ENCODE data around the gene PLSCR3. TPM values are rescaled to one million over a fixed set of nuclear protein-coding genes. Genes with fewer than 3 reads are reported as not detected.
A peak's percentile ranks its signal among the peaks of the same experiment; 100 is the strongest.
"Not testable (repeated sequence)": the region's sequence is repeated elsewhere in the genome, so short reads cannot be mapped to it uniquely, and the experiment has no call there.

Gene PLSCR3
- total RNA-seq, 1 experiment from 2014 or later = 31.5 TPM

DNA sequence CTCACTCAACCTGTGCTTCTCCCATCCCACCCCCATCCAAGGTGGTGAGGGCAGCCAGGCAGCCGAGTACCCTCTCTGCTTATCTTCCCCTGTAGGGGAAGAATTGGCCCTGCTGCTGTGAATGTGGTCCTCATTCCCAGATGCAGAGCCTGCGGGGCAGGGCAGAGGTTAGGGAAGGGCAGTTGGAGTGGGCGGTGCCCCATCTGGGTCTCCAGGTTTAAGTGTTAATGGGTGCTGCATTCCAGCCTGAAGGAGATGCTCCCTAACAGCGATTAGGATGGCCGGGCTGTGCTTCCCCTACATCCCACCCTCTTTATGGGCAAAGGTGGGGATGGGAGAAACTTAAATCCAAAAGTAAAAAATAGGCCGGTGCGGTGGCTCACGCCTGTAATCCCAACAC, 27.2 kb downstream of the PLSCR3 start:
- H2BK12ac ChIP-seq (ENCODE audit: insufficient read length, low read depth, low read length) = no peak overlapping the region
- H3K79me1 ChIP-seq (ENCODE audit: insufficient read depth, low read depth, low read length, poor library complexity, severe bottlenecking) = no peaks in the 10 kb centered on the region
- H3K23ac ChIP-seq (ENCODE audit: insufficient read length, low read depth, low read length) = no peak overlapping the region
- Mint-ChIP-seq H3K4me1 (peaks cover 6 to 24% of the 10 kb centered on the region in 2 experiments), H3K9me3 (no peaks in the 10 kb centered on the region), H3K4me3 (no peak overlapping the region; a peak in 1 of 5 replicates), H3K27me3 (ENCODE audit: low read depth) (peaks cover 6% of the 10 kb centered on the region; the same call in 1 of the 2 replicates), H3K27ac (peak overlapping the region in 1 of 3 experiments; percentile 67; a peak in 2 of 7 replicates), H3K36me3 (ENCODE audit: insufficient read depth in 1 of 3, low read depth in 3 of 3) (no peaks in the 10 kb centered on the region)
- H4K20me1 ChIP-seq (ENCODE audit: control insufficient read depth, insufficient read depth, insufficient read length) = no peaks in the 10 kb centered on the region
- no peak overlapping the region for H4K5ac ChIP-seq (ENCODE audit: insufficient read length, low read depth, low read length)
- H3K4me1 ChIP-seq (ENCODE audit: insufficient read depth, low read length) = peaks cover 5% of the 10 kb centered on the region; the same call in 1 of the 2 replicates
- H3K14ac ChIP-seq (ENCODE audit: insufficient read depth, low read length) = no peak overlapping the region
- no peak overlapping the region for H3K18ac ChIP-seq (ENCODE audit: insufficient read length, low read depth, low read length)
- H3K27me3 ChIP-seq (ENCODE audit: insufficient read depth, low read length) = no peaks in the 10 kb centered on the region
- H3K23me2 ChIP-seq (ENCODE audit: insufficient read length, low read depth, low read length, poor library complexity, severe bottlenecking) = no peaks in the 10 kb centered on the region
- H3K79me2 ChIP-seq (ENCODE audit: insufficient read depth, low read length) = no peaks in the 10 kb centered on the region
- H3K9ac ChIP-seq (ENCODE audit: extremely low read depth, insufficient read length, low read length) = no peak overlapping the region
- TF ChIP-seq, protein P1, sequence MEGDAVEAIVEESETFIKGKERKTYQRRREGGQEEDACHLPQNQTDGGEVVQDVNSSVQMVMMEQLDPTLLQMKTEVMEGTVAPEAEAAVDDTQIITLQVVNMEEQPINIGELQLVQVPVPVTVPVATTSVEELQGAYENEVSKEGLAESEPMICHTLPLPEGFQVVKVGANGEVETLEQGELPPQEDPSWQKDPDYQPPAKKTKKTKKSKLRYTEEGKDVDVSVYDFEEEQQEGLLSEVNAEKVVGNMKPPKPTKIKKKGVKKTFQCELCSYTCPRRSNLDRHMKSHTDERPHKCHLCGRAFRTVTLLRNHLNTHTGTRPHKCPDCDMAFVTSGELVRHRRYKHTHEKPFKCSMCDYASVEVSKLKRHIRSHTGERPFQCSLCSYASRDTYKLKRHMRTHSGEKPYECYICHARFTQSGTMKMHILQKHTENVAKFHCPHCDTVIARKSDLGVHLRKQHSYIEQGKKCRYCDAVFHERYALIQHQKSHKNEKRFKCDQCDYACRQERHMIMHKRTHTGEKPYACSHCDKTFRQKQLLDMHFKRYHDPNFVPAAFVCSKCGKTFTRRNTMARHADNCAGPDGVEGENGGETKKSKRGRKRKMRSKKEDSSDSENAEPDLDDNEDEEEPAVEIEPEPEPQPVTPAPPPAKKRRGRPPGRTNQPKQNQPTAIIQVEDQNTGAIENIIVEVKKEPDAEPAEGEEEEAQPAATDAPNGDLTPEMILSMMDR (conservative IDR thresholded peaks at IDR 0.05) = no peak
- no peak overlapping the region for H2BK5ac ChIP-seq (ENCODE audit: insufficient read length, low read length)
- H2BK20ac ChIP-seq (ENCODE audit: low read depth, low read length, poor library complexity, severe bottlenecking) = no peak overlapping the region
- no CpG with 5 or more reads among the region's 8 CpGs for WGBS (ENCODE audit: extremely low coverage, insufficient read length, low lambda C conversion rate)
- no peak overlapping the region for H3K56ac ChIP-seq (ENCODE audit: insufficient read length, low read depth, low read length)
- peak; percentile 74 for DNase-seq
- H2AK5ac ChIP-seq (ENCODE audit: insufficient read length, low read length) = no peak overlapping the region
- H2AFZ ChIP-seq (ENCODE audit: low read length) = no peak overlapping the region
- H3K4me2 ChIP-seq (ENCODE audit: insufficient read depth, insufficient read length, low read length) = no peak overlapping the region
- H2BK15ac ChIP-seq (ENCODE audit: low read depth, low read length) = no peak overlapping the region
- H3K27ac ChIP-seq (ENCODE audit: insufficient read length, low read depth, low read length) = no peak overlapping the region
- H3K9me3 ChIP-seq (ENCODE audit: control insufficient read depth, low read depth, low read length) = no peaks in the 10 kb centered on the region
- no peak overlapping the region for H4K91ac ChIP-seq (ENCODE audit: insufficient read length, low read depth, low read length)
- no peak overlapping the region for H4K8ac ChIP-seq (replicated peaks; ENCODE audit: insufficient read length, low read depth, low read length)
- no peak overlapping the region for H3K4ac ChIP-seq (ENCODE audit: low read depth, low read length)
- H2BK120ac ChIP-seq (ENCODE audit: low read depth, low read length, poor library complexity, severe bottlenecking) = no peak overlapping the region
- no peak overlapping the region for H3T11ph ChIP-seq (ENCODE audit: low read length)

DNA sequence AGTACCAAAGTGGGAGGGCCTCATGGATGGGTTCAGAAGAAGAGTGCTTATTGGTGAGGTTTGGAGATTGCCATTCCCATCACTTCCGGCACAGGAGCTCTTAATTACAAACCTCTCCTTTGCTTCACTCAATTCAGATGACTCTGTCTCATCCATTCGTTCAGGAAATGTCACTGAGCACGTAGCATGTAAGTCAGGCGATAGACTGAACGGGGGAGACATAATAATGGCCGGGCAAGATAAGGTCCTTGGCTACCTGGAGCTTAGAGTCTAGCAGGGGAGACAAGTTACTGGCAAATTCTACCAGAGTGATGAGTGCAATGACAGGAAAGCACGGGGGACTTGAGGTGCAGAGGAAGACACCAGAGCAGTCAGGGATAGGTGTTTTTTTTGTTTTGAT, 28.4 kb downstream of the PLSCR3 start:
- H3K79me2 ChIP-seq (ENCODE audit: insufficient read depth, low read length); H4K5ac ChIP-seq (ENCODE audit: insufficient read length, low read depth, low read length); H3K4me1 ChIP-seq (ENCODE audit: insufficient read depth, low read length); H3K27me3 ChIP-seq (ENCODE audit: insufficient read depth, low read length); H3K56ac ChIP-seq (ENCODE audit: insufficient read length, low read depth, low read length); H3K9ac ChIP-seq (ENCODE audit: extremely low read depth, insufficient read length, low read length); H4K91ac ChIP-seq (ENCODE audit: insufficient read length, low read depth, low read length); H2BK20ac ChIP-seq (ENCODE audit: low read depth, low read length, poor library complexity, severe bottlenecking); H3K18ac ChIP-seq (ENCODE audit: insufficient read length, low read depth, low read length); H3K9me3 Mint-ChIP-seq; H2BK120ac ChIP-seq (ENCODE audit: low read depth, low read length, poor library complexity, severe bottlenecking); H3K4ac ChIP-seq (ENCODE audit: low read depth, low read length); H4K20me1 ChIP-seq (ENCODE audit: control insufficient read depth, insufficient read depth, insufficient read length); H3K23me2 ChIP-seq (ENCODE audit: insufficient read length, low read depth, low read length, poor library complexity, severe bottlenecking); H3K27ac ChIP-seq (ENCODE audit: insufficient read length, low read depth, low read length); DNase-seq; H3K79me1 ChIP-seq (ENCODE audit: insufficient read depth, low read depth, low read length, poor library complexity, severe bottlenecking); H3K4me3 Mint-ChIP-seq; H4K8ac ChIP-seq (replicated peaks; ENCODE audit: insufficient read length, low read depth, low read length); H3K36me3 Mint-ChIP-seq (ENCODE audit: insufficient read depth in 1 of 3, low read depth in 3 of 3); H2AFZ ChIP-seq (ENCODE audit: low read length); H3K23ac ChIP-seq (ENCODE audit: insufficient read length, low read depth, low read length); H3K9me3 ChIP-seq (ENCODE audit: control insufficient read depth, low read depth, low read length); H3K14ac ChIP-seq (ENCODE audit: insufficient read depth, low read length); H3K4me2 ChIP-seq (ENCODE audit: insufficient read depth, insufficient read length, low read length); H3T11ph ChIP-seq (ENCODE audit: low read length); H2BK5ac ChIP-seq (ENCODE audit: insufficient read length, low read length); H2BK12ac ChIP-seq (ENCODE audit: insufficient read length, low read depth, low read length); H3K27ac Mint-ChIP-seq; H2AK5ac ChIP-seq (ENCODE audit: insufficient read length, low read length); H2BK15ac ChIP-seq (ENCODE audit: low read depth, low read length); H3K27me3 Mint-ChIP-seq (ENCODE audit: low read depth): not testable (repeated sequence)
- WGBS (ENCODE audit: extremely low coverage, insufficient read length, low lambda C conversion rate) = no CpG with 5 or more reads among the region's 7 CpGs
- peaks cover 11 to 24% of the 10 kb centered on the region in 2 experiments for H3K4me1 Mint-ChIP-seq

Data from H9 (cell line).